DMS153 (cell line): Measurements from ENCODE around the gene FGF13.

Source experiments
- DNase-seq: peaks from one replicate; lab custom pipeline; 2025; lab: John Stamatoyannopoulos, UW

Gene FGF13

DNA sequence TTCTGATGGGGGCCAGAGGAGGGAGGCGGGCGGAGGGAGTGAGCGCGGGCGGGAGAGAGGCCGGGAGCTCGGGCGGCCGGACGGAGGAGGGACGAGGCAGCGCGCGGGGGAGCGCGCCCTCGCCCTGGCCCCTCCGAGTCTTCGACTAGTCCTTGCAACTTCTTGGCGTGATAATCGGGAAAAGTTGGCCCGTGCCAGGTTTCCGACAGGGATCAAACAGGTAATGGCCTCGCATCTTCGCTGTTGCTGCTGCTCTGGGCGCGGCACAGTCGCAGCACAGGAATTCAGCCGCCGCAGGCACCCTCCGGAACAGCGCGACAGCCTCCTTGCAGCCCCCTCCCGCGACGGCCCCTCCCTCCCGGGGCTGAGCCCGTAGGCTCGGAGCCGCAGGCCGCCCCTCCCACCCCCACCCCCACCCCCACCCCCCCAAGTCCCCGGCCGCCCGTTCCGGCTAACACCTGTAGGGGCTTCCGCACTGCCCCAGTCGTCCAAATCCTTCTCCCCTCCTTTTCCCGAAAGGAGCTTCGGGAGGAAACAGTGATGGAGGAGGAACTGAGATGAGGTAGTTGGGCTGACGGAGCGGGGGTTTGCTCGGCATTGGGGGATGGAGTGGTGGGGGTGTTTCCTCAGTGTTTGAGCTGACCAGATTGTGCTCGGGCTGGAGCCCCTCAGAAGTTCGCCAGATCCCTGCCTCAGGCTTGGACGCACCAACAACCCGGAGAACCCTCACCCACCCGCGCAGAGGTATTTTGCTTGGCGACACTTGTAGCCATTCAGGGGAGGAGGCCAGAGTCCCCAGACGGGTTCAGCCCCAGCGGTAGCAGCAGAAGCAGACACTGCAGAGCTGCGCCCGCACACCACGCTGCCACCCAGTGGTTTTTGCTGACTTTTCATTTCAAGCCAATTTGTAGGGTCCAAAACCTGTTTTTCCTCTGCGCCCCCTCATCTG is at the start of gene FGF13:
Gene FGF13, minus strand, starts transcription at position 319 of the 949 bp plus-strand sequence. CDS start 714 bp downstream, outside the sequence.
- peak; percentile 1 for DNase-seq

- DNase-seq = no peak
Observed at GRCh38 chrX:138759217-138759943, 47.9 kb upstream of the FGF13 start.

- DNase-seq = peak; percentile 23
Observed at GRCh38 chrX:138756234-138756633, 44.7 kb upstream of the FGF13 start.

DNA sequence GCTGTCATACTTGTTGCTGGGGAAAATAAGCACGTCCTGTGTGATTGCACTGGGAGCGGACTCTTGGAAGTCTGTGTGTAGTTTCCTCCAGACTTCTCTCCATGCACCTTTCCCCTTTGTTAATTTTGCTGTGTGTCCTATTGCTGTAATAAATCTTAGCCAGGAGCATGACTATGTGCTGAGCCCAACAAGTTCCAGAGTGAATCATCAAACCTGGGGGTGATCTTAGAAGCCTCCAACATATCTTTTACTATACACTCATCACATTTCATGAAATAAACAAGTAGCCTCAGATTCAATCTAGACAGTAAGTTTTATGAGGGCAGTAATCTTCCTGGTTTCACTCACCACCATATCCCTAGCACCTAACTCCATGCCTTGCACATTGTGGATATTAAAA is 43.3 kb upstream of the FGF13 start:
- no peak for DNase-seq

DNA sequence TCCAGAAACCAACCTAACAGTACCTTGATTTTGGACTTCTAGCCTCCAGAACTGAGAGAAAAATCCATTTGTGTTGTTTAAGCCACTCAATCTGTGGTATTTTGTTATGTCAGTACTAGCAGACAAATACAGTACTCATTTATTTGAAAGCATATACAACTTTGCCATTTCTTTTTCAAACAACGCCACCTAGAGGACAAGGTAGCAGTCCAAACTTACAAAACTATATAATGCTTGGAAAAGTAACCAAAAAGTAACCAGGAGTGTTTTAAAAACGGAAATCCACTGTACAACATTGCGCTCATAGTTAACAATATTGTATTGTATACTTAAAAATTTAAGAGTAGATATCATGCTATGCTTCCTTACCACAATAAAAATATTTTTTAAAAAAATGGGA is 37.0 kb upstream of the FGF13 start:
- DNase-seq = no peak

- DNase-seq = peak; percentile 4
Observed at GRCh38 chrX:138745196-138745595, 33.7 kb upstream of the FGF13 start.

DNA sequence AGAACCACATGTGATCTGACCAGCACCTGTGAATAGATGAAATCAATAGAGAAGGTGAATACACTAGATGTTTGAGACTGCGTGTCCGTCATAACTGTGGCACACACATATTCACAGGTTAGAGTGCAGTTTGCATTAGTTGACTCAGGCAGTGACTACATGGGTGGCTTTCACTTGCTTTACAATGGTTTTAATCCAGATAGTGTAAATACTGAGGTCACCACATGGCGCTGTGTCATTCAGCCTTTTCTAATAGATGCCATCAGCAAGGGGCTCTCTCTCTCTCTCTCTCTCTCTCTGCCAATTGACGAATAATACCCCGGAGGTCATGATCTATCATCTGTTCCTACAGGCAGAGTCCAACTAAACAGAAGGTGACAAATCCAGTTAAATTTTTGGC is 30.7 kb upstream of the FGF13 start:
- DNase-seq = no peak

DNA sequence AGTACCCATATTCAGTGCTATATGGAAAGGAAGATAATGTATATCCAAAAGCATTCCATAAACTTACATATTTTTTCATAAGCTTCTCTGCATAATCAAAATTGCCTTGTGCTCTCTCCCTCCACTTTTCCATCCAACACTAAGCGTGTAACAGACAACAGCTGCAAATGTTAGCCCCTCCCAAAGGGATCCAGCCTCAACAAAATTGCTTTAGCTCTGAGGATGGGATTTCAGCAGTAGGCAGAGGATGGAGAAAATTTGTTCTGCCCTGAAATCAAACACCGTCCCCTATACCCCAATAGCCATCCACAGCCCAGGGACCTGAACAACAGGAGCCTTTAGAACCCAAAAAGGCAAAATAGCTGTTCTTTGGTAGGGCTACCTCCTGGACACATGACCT is 28.8 kb upstream of the FGF13 start:
- no peak for DNase-seq

DNA sequence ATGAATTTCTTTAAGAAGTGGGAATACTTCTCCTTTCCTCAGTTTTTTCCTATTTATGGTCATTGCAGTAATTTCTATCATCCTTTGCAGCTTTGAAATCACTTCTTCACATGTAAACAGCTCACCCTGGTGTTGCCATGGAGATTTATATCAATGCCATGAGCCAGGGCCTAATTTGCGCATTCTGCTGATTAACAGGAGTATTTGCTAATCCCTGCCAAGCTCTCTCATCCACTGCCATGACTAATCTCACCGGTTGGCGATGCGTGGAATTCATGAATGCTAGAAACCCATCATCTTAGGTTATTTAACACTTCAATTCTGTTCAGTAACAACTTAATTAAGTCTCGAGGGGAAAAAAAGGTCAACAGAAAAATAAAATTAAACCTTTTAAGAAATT is 11.8 kb upstream of the FGF13 start:
- DNase-seq = no peak

- DNase-seq = no peak
Observed at GRCh38 chrX:138719396-138719795, 7.9 kb upstream of the FGF13 start.

GRCh38 chrX:138718941-138719340 is 7.4 kb upstream of the FGF13 start:
- no peak for DNase-seq

DNA sequence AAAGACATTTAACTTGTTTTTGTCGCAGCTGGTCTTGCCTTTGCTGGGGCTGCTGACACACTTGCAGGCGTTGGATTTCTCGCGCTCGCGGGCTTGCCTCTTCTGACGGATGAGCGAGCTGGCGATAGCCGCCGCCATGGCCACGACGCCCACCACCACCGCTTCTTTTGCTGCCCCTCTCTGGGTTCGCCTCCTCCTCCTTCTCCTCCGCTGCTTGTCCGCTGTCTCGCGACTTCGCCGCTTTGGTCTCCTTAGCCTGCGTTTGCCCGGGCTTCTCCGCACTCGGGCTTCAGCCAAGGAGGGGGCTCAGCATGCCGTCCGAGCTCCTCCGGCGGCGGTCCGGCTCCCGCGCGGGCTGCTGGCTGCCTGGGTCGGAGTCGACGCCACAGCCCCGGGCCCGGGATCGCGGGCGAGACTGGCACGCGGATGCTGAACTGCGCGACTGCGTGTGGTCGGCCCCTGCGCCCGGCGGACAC is 613 bp downstream of the FGF13 start:
- no peak for DNase-seq

DNA sequence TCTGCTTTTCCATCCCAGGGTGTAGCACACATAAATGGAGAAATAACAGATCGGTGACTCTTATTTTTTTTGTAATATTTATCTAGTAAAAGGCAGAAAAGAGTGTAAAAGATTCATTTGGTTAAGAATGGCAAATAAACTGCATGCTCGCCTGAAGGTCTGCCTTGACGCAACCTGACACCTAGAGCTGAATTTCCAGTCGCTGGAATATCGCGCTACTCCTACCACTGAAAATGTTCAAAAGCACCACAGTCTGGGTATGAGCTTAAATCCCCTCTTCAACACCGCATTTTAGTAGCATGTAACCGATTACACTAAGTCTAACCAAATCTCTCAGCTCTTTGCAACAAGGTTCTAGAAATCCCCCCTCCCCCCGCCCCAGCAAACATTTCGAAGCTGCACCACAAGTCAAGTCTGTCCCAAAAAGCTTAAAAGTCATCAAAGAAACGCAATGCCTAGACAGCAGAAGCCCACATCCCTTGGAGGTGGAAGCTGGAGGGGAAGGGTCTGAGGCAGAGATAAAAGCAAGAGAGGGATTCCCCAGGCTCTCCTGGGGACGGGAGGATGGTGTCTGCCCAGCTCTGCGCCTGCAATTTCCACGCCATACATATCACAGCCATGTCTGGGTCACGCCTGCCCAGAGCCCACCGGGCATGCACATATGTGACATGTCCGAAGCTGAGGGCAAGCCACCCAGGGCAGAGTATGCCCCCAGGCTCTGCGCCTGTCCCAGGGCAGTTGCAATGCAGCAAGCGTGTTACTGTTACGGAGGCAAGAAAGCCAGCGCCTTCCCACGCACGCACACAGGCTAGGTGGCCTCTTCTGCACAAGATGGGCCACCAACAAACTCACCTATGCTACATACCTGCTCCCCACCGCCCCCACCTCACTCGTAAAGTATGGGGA is 1.4 kb downstream of the FGF13 start:
- no peak for DNase-seq

DNA sequence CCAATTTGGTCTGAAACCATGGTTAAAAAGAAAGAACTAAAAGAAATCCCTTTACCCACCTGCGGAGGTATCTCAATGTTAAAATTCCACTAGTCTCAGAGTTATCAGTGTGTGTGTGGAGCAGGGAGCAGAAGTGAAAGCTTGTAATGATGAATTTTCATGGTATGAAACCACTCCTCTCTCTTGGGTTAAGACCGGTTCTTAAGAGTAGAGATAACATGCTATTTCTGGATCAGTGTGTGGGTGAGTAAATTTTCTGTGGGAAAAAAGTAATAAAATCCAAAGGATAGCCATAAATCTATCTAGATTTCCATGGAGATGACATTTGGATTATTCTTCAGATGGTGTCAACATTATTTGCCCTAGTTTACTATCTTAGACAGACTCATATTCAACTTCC is 3.2 kb downstream of the FGF13 start:
- DNase-seq = no peak

- no peak for DNase-seq
Observed at GRCh38 chrX:138704596-138704995, 6.9 kb downstream of the FGF13 start.

DNA sequence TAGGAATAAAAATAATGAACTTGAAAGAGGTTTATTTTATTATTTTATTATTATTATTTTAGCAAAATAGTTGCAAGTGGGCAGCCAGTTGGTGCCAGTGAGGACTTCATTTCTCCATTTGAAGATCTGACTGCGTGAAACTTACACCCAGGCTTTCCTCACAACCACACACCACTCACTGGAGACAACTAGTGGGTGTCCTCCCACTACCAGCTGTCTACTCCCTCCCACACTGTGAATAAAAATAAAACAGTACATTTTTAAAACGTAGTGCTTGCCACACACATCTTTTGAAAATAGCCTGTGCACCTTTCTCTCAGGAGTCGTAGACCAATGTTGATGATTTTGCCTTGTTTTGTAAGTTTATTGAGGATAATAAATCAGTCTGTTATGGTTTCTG is 7.4 kb downstream of the FGF13 start:
- DNase-seq = no peak

GRCh38 chrX:138692591-138692990 is 18.9 kb downstream of the FGF13 start:
- DNase-seq = no peak

GRCh38 chrX:138691186-138691585 is 20.3 kb downstream of the FGF13 start:
- no peak for DNase-seq

- no peak for DNase-seq
Observed at GRCh38 chrX:138690591-138690990, 20.9 kb downstream of the FGF13 start.

DNA sequence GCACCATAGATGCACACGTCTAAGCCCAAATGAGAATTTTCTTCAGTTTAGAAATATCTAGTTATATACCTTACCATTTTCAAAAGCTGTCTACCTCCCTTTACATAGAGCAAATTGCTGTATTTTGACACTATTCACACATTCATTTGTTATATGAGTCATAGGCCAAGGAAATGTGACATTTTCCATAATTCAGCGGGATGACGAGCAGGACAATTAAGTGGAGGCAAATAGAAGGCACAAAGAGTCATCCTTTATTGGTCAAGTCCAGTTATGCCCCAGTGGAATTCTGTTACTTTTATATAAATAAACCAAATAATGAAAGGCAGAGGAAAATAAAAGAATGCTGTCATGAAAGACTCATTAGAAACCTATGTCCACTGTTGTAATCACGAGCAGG is 27.9 kb downstream of the FGF13 start:
- DNase-seq = no peak

GRCh38 chrX:138669693-138670092 is 41.8 kb downstream of the FGF13 start:
- DNase-seq = no peak

GRCh38 chrX:138664466-138664865 is 47.1 kb downstream of the FGF13 start:
- no peak for DNase-seq
